ENCODE data around the gene PCDHGA2. TPM values are rescaled to one million over a fixed set of nuclear protein-coding genes. Genes with fewer than 3 reads are reported as not detected.

The PCDHGA2 gene
- polyA plus RNA-seq, 1 donor from 2014 or later, result 0.21 TPM

DNA sequence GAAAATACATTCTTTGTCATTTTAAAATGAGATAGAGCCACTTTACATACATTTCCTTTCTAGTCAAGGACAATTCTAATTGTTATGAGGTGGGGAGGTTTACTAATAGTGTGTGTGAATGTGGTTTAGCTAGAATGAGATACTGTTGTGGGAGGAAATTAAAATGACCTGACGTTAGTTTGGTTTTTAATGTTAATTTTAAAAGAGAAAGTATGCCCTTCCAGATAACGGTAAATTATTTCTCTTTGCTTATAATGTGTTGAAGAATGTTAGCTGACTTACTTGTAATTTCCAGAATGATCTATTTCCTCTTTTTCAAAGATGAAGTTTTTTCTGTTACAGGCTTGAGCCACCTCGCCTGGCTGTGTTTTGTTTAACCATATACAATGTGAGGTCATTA is 16.3 kb upstream of the PCDHGA2 start:
- Histone ChIP-seq H3K79me2 (replicated peaks; ENCODE audit: insufficient read depth, low read length) (peaks cover 13% of the 10 kb centered on the region), H3K4me2 (ENCODE audit: low read length) (no peak overlapping the region), H3F3A (ENCODE audit: insufficient read depth, low read length, poor library complexity, severe bottlenecking) (peaks cover 14% of the 10 kb centered on the region), H4K20me1 (ENCODE audit: insufficient read depth) (no peaks in the 10 kb centered on the region), H3K9me2 (ENCODE audit: insufficient read depth, low read length) (no peaks in the 10 kb centered on the region), H3K36me3 (ENCODE audit: insufficient read depth, low read length) (peaks cover 16% of the 10 kb centered on the region), H3K4me3 (ENCODE audit: low read length) (no peak overlapping the region), H2AFZ (ENCODE audit: low read depth, low read length) (no peak overlapping the region), H3K27ac (ENCODE audit: low read length) (no peak overlapping the region), H3K9ac (ENCODE audit: low read length) (no peak overlapping the region), H3K27me3 (ENCODE audit: insufficient read depth, low read depth, low read length) (no peaks in the 10 kb centered on the region), H3K9me3 (ENCODE audit: low read length) (peaks cover 22% of the 10 kb centered on the region)
- no peak for TF ChIP-seq RAD21 (conservative IDR thresholded peaks at IDR 0.05)
- TF ChIP-seq, protein P1, sequence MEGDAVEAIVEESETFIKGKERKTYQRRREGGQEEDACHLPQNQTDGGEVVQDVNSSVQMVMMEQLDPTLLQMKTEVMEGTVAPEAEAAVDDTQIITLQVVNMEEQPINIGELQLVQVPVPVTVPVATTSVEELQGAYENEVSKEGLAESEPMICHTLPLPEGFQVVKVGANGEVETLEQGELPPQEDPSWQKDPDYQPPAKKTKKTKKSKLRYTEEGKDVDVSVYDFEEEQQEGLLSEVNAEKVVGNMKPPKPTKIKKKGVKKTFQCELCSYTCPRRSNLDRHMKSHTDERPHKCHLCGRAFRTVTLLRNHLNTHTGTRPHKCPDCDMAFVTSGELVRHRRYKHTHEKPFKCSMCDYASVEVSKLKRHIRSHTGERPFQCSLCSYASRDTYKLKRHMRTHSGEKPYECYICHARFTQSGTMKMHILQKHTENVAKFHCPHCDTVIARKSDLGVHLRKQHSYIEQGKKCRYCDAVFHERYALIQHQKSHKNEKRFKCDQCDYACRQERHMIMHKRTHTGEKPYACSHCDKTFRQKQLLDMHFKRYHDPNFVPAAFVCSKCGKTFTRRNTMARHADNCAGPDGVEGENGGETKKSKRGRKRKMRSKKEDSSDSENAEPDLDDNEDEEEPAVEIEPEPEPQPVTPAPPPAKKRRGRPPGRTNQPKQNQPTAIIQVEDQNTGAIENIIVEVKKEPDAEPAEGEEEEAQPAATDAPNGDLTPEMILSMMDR (IDR thresholded peaks at IDR 0.05; ENCODE audit: poor library complexity, severe bottlenecking), result no peak
- TF ChIP-seq EP300 (conservative IDR thresholded peaks at IDR 0.05; ENCODE audit: poor library complexity, severe bottlenecking), result no peak
- no peak for TF ChIP-seq SMC3 (conservative IDR thresholded peaks at IDR 0.05; ENCODE audit: poor library complexity)
- TF ChIP-seq, protein P2, sequence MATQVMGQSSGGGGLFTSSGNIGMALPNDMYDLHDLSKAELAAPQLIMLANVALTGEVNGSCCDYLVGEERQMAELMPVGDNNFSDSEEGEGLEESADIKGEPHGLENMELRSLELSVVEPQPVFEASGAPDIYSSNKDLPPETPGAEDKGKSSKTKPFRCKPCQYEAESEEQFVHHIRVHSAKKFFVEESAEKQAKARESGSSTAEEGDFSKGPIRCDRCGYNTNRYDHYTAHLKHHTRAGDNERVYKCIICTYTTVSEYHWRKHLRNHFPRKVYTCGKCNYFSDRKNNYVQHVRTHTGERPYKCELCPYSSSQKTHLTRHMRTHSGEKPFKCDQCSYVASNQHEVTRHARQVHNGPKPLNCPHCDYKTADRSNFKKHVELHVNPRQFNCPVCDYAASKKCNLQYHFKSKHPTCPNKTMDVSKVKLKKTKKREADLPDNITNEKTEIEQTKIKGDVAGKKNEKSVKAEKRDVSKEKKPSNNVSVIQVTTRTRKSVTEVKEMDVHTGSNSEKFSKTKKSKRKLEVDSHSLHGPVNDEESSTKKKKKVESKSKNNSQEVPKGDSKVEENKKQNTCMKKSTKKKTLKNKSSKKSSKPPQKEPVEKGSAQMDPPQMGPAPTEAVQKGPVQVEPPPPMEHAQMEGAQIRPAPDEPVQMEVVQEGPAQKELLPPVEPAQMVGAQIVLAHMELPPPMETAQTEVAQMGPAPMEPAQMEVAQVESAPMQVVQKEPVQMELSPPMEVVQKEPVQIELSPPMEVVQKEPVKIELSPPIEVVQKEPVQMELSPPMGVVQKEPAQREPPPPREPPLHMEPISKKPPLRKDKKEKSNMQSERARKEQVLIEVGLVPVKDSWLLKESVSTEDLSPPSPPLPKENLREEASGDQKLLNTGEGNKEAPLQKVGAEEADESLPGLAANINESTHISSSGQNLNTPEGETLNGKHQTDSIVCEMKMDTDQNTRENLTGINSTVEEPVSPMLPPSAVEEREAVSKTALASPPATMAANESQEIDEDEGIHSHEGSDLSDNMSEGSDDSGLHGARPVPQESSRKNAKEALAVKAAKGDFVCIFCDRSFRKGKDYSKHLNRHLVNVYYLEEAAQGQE (IDR thresholded peaks at IDR 0.05; ENCODE audit: borderline replicate concordance), result no peak
- TF ChIP-seq TAF1 (IDR thresholded peaks at IDR 0.05; ENCODE audit: low read depth), result no peak
- TF ChIP-seq EZH2 (IDR thresholded peaks at IDR 0.05; ENCODE audit: borderline replicate concordance, insufficient read depth, low read length, poor library complexity, severe bottlenecking), result no peak
- no peak for TF ChIP-seq MXI1 (conservative IDR thresholded peaks at IDR 0.05; ENCODE audit: poor library complexity, severe bottlenecking)
- no peak for TF ChIP-seq POLR2AphosphoS5 (IDR thresholded peaks at IDR 0.05)

DNA sequence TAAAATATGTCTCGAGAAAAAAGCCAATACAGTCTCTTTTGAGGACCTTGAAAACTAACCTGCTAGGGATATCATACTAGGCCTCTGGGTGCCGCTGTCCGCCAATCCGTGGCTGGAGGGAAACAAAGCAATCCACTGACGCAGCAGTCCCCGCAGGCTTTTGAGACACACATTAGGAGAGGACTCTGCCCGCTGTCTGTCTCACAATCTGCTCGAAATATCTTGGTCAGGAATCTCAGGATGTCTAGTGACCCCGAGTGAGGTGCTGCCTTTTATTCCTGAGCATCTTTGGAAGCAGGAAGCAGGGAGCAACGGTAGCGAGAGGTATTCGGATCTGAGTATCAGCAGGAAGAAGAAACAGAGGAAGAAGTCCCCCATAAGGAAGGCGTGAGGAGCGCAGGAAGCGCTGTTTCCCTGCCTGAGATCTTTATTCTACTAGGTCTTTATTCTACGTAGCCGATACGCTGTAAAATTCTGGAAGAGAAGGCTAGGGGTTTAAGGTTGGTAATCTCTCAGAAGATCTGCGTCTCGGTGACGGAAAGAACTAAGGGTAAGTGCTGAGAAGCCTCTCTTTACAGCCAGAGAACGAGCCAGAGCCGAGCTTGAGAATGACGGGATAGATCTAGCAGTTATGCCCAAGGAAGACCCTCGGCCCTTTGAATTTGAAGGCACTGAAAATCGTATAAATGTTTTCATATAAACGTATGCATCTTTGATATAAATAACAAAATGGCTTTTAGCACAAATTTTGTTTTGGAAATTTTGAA is 12.3 kb upstream of the PCDHGA2 start:
- no peak overlapping the region for H3K4me2 ChIP-seq (ENCODE audit: low read length)
- H3K9me3 ChIP-seq (ENCODE audit: low read length), result peaks cover 2% of the 10 kb centered on the region
- no peak overlapping the region for H3K4me3 ChIP-seq (ENCODE audit: low read length)
- no peak overlapping the region for H3K27ac ChIP-seq (ENCODE audit: low read length)
- H3K79me2 ChIP-seq (replicated peaks; ENCODE audit: insufficient read depth, low read length), result no peaks in the 10 kb centered on the region
- no peaks in the 10 kb centered on the region for H3K27me3 ChIP-seq (ENCODE audit: insufficient read depth, low read depth, low read length)
- no peaks in the 10 kb centered on the region for H4K20me1 ChIP-seq (ENCODE audit: insufficient read depth)
- no peaks in the 10 kb centered on the region for H3F3A ChIP-seq (ENCODE audit: insufficient read depth, low read length, poor library complexity, severe bottlenecking)
- no peak overlapping the region for H3K9ac ChIP-seq (ENCODE audit: low read length)
- no peak for TF ChIP-seq MXI1 (conservative IDR thresholded peaks at IDR 0.05; ENCODE audit: poor library complexity, severe bottlenecking)
- no peak for TF ChIP-seq EZH2 (IDR thresholded peaks at IDR 0.05; ENCODE audit: borderline replicate concordance, insufficient read depth, low read length, poor library complexity, severe bottlenecking)
- TF ChIP-seq POLR2AphosphoS5 (IDR thresholded peaks at IDR 0.05), result no peak
- TF ChIP-seq EP300 (conservative IDR thresholded peaks at IDR 0.05; ENCODE audit: poor library complexity, severe bottlenecking), result no peak
- no peak for TF ChIP-seq RAD21 (conservative IDR thresholded peaks at IDR 0.05)
- no peak for TF ChIP-seq SMC3 (conservative IDR thresholded peaks at IDR 0.05; ENCODE audit: poor library complexity)
- TF ChIP-seq, protein P1 (IDR thresholded peaks at IDR 0.05; ENCODE audit: poor library complexity, severe bottlenecking), result no peak
- no peak for TF ChIP-seq TAF1 (IDR thresholded peaks at IDR 0.05; ENCODE audit: low read depth)
- TF ChIP-seq, protein P2 (IDR thresholded peaks at IDR 0.05; ENCODE audit: borderline replicate concordance), result no peak
- no peaks in the 10 kb centered on the region for H3K36me3 ChIP-seq (ENCODE audit: insufficient read depth, low read length)
- H3K9me2 ChIP-seq (ENCODE audit: insufficient read depth, low read length), result no peaks in the 10 kb centered on the region
- H2AFZ ChIP-seq (ENCODE audit: low read depth, low read length), result no peak overlapping the region

Measured in neural cell (in vitro differentiated cells).